HG03457 (cell line): Measurements from ENCODE around the gene FAM163A.

ENCODE experiments used
- ATAC-seq: cut with Tn5 transposase; IDR thresholded peaks from one replicate; pipeline ENCODE4 v1.9.1; 2021; ENCODE audit warnings: moderate number of reproducible peaks; ENCODE audit not compliant: unreplicated experiment

The FAM163A gene

DNA sequence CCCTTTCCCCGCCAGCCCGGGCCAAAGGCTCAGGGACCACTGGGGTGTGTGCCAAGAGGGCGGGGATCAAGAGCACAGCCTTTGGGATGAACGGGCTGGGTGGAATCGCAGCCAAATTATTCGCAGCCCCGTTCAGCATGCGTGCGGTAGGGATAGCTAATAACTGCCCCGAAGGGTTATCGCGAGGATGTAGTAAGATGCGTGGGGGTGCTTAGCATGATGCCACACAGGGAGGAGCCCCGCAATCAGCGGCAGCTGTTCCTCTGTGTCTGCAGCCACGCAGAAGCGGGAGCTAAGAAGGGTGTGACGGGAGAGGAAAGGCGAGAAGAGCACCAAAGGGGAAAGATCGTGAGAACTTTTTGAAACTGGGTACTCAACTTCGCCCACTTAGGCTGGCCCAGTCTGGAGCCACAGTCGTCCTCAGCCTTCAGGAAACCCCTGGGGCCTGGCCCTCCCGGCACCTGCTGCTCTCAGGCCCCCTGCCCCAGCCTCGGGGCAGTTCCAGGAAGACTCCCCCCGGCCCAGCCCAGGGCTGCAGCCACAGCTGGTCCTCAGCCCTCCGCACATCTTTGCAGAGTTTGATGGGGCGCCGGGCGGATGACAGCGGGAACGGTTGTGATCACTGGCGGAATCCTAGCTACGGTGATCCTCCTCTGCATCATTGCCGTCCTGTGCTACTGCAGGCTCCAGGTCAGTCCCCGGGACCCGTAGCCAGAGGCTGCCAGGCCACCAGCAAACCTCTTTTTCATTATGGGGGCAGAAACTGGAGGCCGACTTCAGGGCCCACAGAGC lies 69.6 kb downstream of the FAM163A start:
- ATAC-seq, result no peak

- no peak for ATAC-seq
Measured at GRCh38 chr1:179813626-179814545, 70.8 kb downstream of the FAM163A start.

DNA sequence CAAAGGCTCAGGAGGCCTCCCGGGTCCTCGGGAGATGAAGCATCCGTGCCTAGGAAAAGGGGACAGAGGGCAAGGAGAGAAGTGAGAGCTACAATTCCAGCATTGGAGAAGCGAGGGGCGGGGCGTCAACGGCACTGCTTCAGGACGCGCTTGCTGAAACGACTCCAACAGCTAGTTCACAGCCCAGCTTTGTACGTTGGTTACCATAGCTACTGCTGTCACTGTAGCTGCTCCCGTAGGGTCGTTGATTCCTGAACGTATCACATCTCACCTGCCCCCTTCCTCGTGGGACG lies 71.4 kb downstream of the FAM163A start:
- no peak for ATAC-seq

GRCh38 chr1:179815641-179816040 lies 72.5 kb downstream of the FAM163A start:
- no peak for ATAC-seq

GRCh38 chr1:179816196-179816960 lies 73.3 kb downstream of the FAM163A start:
- ATAC-seq, result no peak

GRCh38 chr1:179817056-179817455 lies 74.0 kb downstream of the FAM163A start:
- ATAC-seq, result no peak

- ATAC-seq, result no peak
Measured at GRCh38 chr1:179817789-179818188, 74.7 kb downstream of the FAM163A start.

- no peak for ATAC-seq
Measured at GRCh38 chr1:179818260-179818659, 75.2 kb downstream of the FAM163A start.

DNA sequence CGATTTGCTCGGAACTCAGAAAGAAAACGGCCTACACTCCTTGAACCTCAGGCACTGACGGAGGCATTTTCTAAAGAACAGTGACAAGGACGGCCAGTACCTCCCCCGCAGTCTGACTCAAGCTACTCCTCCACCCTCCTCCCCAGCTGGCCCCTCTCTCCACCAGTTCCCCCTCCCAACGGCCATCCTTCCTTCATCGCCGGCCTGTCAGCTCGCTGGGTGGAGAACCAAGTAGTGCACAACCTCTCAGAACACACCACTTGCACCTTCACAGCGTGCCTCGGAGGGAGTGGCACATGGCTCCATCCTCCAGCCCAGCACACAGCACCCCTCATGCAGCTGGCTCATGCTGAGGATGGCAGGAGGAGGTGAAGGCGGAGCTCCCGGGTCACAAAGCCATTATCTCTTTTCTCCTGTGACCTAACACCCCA lies 75.7 kb downstream of the FAM163A start:
- ATAC-seq, result no peak

GRCh38 chr1:179820226-179820970 lies 77.3 kb downstream of the FAM163A start:
- ATAC-seq, result no peak

DNA sequence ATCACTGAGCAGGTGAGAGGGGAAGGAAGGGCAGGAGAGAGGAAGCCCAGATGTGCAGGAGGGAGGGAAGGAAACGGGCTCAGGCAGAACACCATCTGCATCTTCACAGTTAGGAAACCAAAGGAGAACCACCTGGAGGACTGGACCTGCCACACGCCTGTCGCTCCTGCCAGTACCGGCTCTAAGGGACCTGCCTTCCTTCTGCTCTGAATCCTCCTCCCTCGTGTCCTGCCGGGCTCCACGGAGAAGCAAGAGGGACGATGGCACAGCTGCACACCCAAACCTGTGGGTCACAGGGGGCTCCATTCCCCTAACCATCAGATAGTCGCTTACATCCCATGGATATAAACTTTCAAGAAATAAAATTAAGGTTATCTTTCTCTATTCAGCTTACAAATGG lies 78.4 kb downstream of the FAM163A start:
- ATAC-seq, result no peak

DNA sequence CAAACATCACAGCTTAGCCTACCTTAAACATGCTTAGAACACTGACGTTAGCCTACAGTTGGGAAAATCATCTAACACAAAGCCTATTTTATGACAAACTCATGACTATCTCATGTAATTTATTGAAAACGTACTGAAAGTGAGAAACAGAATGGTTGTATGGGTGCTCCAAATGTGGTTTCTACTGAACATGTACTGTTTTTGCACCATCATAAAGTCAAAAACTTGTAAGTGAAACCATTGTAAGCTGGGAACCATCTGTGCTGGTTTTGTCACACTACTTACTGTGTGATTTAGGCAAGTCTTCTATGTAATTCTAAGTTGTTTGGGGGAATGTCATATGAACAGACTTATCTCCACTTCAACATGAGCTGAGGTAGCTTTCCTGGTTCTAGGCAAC lies 79.0 kb downstream of the FAM163A start:
- no peak for ATAC-seq

- no peak for ATAC-seq
Measured at GRCh38 chr1:179823693-179824092, 80.6 kb downstream of the FAM163A start.

GRCh38 chr1:179824265-179824664 lies 81.2 kb downstream of the FAM163A start:
- no peak for ATAC-seq

GRCh38 chr1:179825206-179825605 lies 82.1 kb downstream of the FAM163A start:
- no peak for ATAC-seq

- no peak for ATAC-seq
Measured at GRCh38 chr1:179825798-179826460, 82.8 kb downstream of the FAM163A start.

GRCh38 chr1:179826626-179827280 lies 83.7 kb downstream of the FAM163A start:
- ATAC-seq, result no peak

- no peak for ATAC-seq
Measured at GRCh38 chr1:179828554-179829110, 85.5 kb downstream of the FAM163A start.

GRCh38 chr1:179831225-179831624 lies 88.1 kb downstream of the FAM163A start:
- ATAC-seq, result no peak
